Embryonic facial prominence (tissue), 1 donor: ENCODE data around the gene RTN4R.
A peak's percentile ranks its signal among the peaks of the same experiment; 100 is the strongest.

Experiments
- DNase-seq: peaks from one replicate; pipeline ENCODE4 v3.0.0-alpha.2; 2016; ENCODE audit errors: extremely low spot score

Gene RTN4R

DNA sequence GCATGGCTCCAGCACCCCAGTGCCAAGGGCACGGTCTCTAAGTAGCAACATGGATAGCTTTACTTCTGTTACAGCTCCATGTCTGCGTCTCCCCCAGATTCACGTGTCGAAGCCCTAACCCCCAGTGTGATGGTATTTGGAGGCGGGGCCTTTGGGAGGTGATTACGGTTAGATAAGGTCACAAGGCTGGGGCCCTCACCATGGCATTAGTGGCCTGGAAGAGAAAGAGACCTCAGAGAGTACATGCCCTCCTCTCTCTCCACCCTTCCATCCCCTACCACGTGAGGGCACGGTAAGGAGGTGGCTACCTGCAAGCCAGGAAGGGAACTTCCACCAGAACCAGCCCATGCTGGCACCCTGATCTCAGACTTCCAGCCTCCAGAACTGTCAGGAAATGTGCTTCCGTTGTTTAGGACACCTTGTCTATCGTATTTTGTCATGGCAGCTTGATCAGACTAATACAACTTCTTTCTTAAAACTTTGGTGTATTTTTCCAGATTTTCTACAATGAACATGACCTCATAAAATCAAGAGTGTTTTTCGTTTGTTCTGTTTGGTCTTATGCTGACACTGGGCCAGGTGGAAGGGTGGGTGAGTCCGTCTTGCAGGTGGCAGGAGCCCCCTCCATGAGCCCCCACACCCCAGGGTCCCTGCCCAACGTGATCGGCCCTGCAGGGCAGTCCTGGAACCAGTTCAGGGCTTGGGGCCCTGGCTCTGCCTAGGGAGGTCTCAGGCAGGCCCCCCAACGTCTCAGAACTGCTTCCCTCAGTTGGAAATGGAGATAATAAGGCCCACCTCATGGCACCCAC lies 10.7 kb downstream of the RTN4R start:
- DNase-seq = no peak

DNA sequence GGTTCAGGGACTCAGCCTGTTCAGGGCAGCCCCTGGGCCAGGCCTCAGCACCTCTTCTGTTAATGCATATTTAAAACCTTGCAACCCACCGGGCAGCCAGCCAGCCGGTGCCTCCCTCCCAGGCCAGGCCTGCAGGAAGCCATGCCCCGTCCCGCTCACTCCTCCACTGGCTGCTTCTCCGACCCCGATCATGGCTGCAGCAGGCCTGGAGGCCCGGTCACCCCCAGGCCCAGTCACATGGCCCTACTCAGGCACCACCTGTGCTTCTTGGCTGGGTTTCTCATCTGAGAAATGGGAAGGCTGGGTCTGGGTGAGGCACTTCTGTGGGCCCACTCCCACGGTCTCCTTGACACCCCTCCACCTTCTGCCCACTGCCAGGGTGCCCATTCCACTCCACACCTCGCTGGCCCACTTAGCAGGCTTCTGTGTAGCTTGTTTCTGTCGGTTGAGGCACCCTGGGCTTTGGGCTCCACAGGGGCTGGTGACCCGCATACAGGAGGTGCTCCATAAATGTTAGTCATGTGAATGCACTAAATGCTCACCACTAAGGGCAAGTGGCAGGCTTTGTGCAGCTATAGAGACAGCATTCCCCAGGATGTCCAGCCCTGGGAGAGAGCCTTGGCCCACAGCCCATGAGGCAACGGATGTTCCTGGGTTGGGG lies 11.4 kb downstream of the RTN4R start:
- DNase-seq = no peak

DNA sequence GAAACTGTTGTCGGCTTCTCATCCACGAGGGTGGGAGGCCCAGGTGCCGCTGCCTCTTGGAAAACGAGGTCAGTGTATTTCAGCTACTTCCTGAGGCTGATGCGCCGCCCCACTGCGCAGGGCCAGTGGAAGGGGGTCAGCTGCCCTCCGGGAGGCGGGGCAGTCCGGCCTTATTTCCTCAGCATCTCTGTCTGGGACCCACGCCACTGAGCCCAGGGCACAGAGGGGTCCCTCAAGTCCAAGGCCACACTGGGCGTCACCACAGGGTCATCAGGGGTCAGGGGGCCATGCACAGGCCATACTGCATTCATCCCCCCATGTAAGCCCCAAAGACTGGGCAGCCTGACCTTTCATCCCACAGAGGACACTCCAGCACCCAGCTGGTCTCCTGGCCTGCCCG lies 12.1 kb downstream of the RTN4R start:
- no peak for DNase-seq

DNA sequence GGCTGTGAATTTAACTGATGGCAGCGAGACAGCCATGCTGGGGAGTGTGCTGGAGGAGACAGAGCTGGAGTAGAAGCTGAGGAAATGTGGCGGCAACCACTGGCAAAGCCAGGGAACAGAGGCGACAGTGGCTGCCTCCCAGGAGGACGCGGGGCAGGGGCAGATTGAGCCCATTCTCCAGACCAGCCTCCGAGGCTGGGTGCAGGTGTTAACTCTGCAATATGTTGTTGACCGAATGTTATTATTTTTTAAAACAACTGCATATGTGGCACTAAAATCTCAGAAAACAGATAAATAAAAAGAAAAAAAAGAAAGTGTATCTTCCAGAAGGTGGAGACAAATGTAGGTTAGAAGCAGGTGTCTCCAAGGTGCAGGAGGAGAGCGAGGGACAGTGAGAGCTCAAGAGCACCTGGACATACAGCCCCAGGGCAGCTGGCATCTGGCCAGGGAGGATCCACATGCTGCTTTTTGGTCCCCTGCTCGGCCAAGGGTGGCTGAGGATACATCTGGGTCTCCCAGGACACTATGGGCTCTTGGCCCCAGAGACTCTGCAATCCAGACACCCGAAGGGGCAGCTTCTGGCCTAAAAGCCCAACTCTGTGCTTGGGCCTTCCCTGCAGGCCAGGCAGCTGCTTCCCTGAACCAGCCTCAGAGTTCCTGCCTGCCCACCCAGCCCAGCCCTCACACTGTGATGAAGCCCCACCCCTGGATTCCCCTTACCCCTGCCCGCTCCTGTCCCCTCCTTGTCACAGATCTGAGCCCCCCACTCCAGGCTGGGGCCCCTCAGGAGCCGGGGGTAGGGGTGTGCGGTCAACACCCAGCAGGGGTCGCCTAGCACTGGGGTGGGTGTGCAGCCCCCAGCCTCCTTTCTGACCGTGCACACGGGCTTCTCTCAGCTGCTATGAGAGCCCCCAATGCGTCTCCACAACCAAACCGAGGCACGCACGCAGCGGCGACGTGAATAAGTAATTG lies 12.9 kb downstream of the RTN4R start:
- no peak for DNase-seq

DNA sequence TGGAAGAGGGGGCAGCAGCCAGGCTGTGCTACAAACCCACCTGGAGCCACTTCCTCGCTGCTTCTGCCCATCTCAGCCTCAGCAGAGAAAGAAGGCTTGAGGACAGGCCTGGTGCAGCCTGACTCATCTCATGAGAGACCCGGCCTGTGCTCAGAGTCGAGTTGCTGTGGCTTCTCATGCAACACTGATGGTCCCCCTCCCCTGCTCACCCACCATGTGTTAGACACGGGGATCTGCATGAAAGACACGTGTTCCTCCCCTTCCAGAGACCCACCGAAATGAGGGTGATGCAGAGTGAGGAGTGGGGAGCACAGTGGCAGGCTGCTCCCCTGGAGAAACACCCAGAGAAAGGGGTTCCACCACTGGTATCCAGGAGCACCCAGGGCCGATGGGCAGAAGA lies 15.0 kb downstream of the RTN4R start:
- no peak for DNase-seq

DNA sequence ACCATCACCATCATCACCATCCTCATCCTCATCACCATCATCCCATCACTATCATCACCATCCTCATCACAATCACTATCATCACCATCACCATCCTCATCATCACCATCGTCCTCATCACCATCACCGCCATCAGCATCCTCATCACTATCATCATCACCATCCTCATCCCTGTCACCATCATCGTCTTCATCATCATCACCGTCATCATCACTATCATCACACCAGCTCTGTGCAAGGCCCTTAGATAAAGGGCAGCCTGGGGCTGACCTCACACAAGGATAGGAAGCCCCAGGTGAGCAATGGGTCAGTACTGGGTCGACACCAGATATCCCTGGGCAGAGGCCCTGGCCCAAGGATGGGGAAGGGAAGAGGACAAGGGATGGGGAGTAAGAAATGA lies 16.1 kb downstream of the RTN4R start:
- no peak for DNase-seq

DNA sequence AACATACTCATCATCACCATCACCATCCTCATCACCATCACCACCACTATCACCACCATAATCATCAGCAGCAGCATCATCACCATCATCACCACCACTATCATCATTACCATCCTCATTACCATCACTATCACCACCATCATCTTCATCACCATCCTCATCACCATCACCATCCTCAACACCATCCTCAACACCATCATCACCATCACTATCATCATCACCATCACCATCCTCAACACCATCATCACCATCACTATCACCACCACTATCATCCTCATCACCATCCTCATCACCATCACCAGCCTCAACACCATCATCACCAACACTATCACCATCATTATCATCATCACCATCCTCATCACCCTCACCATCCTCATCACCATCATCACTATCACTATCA lies 16.6 kb downstream of the RTN4R start:
- no peak for DNase-seq

DNA sequence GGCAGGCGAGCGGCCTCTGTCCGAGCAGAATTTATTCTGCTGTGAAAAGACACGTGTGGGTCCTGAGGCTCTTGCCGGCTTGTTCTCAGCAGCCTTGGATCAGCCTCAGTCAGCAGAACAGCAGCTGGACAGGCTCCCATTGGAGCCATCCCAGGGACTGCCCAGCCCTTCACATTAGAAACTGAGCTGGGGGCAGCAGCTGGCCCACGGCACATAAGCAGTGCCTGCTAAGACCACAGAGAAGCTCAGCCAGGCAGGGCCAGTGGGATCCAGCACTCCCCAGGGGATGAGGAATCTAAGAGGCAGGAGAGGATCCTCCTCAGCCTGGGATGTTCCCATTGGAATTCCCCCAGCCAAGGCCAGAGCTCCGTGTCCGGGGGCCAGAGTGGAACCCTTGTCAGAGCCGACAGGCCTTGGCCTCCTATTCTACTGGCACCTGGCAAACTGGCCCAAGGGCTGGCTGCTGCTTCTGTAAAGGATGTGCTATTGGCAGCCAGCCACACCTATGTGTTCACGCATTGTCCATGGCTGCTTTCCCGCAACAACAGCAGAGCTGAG lies 18.2 kb downstream of the RTN4R start:
- no peak for DNase-seq

DNA sequence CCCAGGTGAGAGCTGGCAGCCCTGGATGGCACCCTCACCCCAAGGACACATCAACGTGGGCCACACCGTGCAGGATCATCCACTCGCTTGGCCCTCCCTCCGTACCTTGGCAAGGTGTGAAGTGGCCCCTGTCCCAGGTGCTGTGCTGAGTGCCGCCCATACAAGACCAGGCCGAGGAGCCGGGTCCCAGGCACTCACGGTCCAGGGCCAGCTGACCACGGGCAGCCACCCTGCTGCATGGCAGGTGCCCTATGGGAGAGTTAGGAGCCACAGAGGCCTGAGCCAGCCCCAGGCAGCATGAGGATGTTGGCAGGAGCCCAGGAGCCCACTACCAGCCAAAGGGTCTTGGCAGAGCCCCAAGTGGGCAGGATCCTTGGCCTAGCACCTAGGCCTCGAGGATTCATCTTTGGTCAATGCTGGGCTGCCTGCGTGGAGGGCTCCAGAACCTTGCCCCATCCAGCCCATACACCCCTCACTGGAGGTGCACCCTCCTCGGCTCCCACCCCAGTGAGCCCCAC lies 19.6 kb downstream of the RTN4R start:
- DNase-seq = no peak

DNA sequence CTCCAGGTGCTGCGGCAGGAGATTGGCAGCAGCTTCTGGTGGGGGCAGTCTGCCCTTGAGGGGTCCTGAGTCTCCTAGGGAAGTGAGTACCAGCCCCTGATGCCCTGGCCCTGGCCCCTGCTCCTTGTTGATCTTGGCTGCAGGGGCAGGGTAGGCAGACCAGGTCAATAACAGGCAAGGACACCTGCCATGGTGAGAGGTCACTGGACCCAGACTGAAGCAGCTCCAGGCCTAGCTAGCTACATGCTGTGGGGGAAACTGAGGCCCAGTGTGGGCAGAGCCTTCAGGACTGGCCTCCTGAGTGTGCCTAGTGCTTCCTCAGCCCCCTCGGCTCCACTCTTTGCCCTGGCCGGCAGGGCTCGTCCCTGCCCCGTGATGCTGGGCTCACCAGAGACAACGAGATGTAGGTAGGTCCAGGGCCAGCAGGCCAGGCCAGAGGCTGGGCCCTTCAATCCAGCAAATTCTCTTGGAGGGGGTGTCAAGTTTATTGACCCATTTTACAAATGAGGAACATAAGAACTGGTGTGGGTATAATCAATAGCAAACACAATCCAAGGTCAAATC lies 20.4 kb downstream of the RTN4R start:
- no peak for DNase-seq

DNA sequence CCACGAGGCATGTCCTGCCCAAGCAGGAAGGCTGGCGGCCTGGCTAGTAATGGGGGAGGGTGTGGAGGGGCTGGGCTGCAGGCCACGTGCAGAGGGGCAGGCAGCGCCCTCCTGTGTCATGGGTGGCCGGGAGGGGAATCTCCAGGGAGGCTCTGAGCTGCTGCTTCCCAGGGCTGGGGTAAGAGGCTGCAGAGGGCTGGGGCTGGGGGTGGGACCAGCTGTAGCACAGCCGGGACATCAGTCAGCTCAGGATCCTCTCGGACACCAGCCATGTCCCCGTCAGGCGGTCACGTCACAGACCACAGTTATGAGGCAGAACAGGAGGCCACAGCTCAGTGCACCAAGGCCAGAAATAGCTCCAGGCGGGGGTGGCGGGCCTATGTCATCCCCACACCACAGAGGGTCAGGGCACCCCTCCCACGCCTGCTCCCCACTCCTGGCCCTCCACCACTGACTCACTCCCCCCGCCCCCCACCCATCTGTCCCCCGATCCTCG lies 21.1 kb downstream of the RTN4R start:
- no peak for DNase-seq

DNA sequence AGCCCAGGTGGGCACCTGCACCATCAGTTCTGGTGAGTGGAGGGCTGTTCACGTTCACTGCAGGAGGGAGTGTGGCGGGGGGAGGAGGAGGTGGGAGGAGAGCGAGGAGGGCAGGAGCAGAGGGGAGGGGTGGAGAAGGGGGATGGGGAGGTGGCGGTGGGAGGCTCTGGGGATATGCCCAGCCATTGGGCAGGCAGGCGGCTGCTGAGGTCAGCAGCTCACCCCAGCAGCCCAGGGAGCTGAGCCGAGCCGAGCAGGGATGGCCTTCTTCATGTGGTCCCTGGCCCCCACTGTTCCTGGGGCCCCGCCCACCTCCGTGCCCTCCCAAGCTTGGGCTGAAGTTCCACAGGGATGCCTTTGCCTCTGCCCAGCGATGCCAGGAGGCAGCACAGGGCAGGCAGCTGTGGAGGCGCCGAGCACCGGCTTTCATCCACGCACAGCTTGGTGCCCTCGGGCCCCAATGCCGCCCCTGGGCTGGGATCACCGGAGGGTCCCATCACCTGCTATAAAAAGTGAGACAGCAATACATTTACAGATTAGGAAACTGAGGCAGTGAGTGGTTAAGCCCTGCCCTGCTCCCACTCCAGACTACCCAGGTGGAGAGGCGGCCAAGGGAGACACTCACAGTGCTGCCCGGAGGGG lies 21.6 kb downstream of the RTN4R start:
- no peak for DNase-seq

DNA sequence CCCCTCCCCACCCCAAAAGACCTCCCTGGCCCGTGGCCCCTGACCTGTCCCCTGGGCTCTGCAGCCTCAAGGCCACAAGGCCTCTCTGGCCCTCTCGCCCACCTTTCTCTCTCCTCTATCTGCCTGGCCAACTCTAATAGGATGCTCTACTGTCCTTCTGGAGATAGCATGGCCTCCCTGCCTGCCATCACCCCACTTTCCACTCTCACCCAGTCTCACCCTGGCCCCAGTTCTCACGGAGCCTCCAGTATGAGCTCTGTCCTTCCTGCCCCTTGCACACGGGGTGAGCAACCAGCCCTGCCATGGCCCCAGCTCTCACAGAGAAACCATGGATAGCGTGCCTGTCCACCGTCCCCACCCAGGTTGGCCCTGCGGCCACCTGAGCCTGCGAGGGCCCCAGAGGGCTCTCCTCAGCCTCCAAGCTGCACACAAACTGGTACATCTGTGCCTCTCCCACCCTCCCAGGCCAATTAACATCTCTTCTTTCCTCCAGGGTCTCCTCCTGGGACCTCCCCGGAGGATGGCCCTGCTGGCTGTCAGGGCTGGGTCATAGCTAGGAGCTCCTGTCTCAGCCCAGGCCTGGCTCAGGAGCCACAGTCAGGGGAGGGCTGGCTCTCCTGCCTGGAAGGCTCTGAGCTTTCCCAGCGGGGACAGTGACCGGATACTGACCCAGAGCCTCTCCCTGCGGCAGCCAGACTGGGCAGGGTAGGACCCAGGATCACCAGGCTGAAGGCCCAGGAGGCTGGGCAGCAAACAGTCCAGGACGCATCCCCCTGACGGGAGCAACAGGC lies 22.3 kb downstream of the RTN4R start:
- DNase-seq = no peak

DNA sequence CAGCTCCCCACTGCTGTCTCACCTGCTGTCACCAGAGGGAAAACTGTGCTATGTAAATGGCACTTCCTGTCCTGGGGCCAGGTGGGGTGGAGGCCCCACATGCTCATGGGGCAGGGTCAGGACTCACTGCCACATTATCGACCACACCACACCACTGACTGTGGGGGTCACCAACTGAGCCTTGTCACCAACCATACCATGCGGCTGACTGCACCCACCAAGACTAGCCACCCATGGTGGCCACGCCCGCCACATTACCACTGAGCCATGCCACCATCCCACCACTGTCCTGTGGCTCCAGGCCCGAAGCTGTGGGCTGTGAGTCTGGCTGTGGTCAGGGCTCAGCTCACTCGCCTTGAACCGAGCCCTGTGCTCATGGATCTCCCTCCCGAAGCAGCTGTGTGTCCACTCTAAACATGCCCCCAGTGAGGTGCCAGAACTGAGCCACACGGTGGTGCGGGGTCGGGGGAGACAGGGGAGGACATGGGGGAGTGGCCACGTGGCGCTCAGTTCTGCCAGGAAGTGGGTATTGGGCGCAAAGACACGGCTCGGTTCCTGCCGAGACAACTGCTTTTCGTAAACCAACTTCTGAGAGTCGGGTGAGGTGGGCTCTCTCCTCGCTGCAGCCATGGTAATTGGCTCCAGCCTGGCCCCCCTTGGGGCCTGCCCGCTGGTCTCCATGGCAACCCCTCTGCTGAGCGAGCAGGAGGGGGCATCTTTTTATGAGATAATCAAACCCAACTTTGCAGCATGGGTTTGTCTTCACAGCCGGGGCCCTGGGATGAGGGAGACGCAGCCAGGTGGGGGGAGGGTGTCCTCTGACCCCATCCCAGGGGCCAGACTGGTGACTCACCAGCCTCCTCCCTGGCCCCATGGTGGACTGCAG lies 23.2 kb downstream of the RTN4R start:
- peak; percentile 46 for DNase-seq

DNA sequence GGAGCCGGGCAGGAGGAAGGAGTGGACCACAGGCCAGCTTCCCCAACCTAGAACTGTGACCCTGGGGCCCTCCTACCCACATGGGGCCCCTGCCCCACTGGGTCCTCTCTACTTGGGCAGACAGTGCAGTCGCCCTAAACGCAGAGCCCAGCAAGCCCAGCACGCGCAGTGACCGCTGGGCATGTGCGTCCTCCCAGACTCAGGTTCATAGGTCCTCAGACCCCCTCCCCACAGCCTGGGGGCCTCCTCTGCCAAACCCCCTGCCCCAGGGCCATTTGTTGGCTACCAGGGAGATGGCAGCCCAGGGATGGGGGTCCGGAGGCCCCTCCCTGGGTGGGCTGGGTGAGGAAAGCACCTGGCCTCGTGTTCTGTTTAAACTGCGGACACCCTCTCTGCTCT lies 23.9 kb downstream of the RTN4R start:
- DNase-seq = no peak

DNA sequence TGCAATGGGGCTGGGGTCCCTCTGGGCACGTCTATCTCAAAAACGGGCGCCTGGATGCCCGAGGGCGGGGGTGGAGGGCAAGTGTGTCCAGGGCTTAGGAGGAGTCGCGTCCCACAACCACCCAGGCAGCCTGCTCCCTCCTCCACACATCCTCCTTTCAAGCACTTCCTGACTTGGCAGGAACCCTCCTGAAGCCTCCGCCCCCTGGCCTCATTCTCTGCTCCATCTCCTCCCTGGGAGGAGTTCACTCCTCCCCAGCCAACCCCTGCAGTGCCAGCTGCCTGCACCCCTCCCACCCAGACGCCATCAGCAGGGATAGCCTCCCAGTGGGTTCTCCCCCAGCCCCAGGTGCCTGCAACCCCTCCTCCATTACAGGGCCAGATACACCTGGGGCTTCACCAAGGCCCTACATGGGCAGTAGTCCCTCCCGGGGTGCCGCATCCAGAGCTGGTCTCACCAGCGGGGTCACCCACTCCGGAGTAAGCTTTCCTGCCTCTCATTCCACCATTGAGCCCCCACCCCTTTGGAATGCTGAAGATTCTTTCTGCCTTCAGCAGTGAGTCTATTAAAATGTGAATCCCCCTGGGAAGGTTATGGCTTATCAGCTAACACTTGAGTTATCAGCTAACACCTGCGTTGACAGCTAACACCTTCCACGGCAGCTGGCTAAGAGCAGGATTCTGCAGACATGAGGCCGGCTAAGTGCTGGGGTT lies 24.4 kb downstream of the RTN4R start:
- DNase-seq = peak; percentile 46

DNA sequence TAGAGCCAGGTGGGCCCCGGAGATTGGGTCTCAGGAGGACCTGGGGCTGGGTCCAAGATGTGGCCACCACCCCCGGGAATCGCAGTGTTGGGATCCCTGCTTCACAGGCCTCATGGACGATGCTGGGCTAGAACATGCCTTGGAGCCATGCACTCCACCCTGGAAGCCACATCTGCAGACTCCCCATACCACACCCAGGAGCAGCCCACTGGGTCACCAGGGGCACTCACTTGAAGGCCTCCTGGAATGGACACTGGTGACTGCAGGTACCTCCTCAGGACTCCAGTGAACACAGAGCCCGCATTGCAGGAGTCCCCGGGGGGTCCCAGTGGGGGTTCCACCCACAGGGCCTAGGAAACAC lies 25.0 kb downstream of the RTN4R start:
- no peak for DNase-seq
